Measurements from ENCODE around the gene GOLGA5. TPM values are rescaled to one million over a fixed set of nuclear protein-coding genes. Genes with fewer than 3 reads are reported as not detected.

GOLGA5 gene
- total and polyA plus RNA-seq, 2 of the 8 experiments (the other 6 are each of a cell fraction or from before 2014, with no cell fraction given) = 13.0 to 25.4 TPM

DNA sequence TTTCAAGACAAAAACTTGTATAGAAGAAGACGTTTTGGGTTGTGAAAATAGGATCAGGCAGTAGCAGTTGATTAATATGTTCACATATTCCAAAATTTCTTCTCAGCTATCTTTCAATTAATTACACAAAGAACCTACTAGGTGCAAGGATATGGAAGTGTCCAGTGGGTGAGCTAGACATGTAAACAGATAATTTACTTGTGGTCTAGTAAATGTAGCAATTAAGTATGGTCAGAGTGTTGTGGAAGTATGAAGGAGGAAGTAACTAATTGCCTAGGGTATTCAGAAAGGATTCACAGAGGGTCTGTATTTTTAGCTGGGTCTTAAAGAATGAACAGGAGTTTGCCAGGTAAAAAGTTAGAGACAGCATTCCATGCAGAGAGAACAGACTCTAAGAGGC, 5.9 kb downstream of the GOLGA5 start:
- no peak overlapping the region for H3K56ac ChIP-seq (replicated peaks; ENCODE audit: insufficient read length, low read depth, low read length)
- no peak overlapping the region for H2AFZ ChIP-seq (ENCODE audit: low read length)
- H3K9ac ChIP-seq (replicated peaks in 1 of 4; ENCODE audit: extremely low read depth in 1 of 4, low read depth in 3 of 4, low read length in 3 of 4) = peak overlapping the region in 1 of 4 experiments; percentile 8; a peak in 1 of 7 replicates
- 80% methylated on average over 1 of the region's 1 CpG; no CpG with 5 or more reads in 1 of the 2 experiments for WGBS, 2 experiments (ENCODE audit: extremely low coverage in 1 of 2, insufficient coverage in 1 of 2, insufficient read length in 1 of 2, insufficient replicate concordance in 2 of 2, low coverage in 1 of 2, low lambda C conversion rate in 2 of 2, missing lambda C conversion rate in 1 of 2)
- no peak overlapping the region for H2BK5ac ChIP-seq (ENCODE audit: low read depth, low read length)
- no peak overlapping the region for H3K14ac ChIP-seq (ENCODE audit: insufficient read length)
- no peak overlapping the region for H3K23ac ChIP-seq (ENCODE audit: insufficient read length)
- no peak overlapping the region for H2BK120ac ChIP-seq (replicated peaks; ENCODE audit: low read depth, low read length)
- no peaks in the 10 kb centered on the region for H3K4me1 ChIP-seq (replicated peaks in 1 of 4; ENCODE audit: control insufficient read depth in 3 of 4, insufficient read depth in 4 of 4, low read length in 3 of 4)
- ChIA-PET POLR2A (ENCODE audit: partially characterized antibody) (no interaction called here), CTCF (ENCODE audit: partially characterized antibody) (interaction anchor here (0.8 to 1.7 kb wide), 5 partner anchors 11 to 114 kb away, joined by 3 to 4 read pairs (median 3); no protein-coding TSS in a partner anchor)
- H2AK5ac ChIP-seq (ENCODE audit: low read depth, low read length) = no peak overlapping the region
- no peak overlapping the region for H4K5ac ChIP-seq (ENCODE audit: insufficient read length, low read depth, low read length)
- H4K20me1 ChIP-seq (replicated peaks in 1 of 2; ENCODE audit: control insufficient read depth in 1 of 2, insufficient read depth in 2 of 2, low read length in 2 of 2) = peaks cover 2 to 4% of the 10 kb centered on the region in 2 experiments
- H3K36me3 ChIP-seq (ENCODE audit: control insufficient read depth in 2 of 4, insufficient read depth in 4 of 4, low read length in 3 of 4) = peaks cover 3 to 18% (median 12%) of the 10 kb centered on the region in 4 experiments; a peak in 7 of 8 replicates
- H2BK15ac ChIP-seq (ENCODE audit: low read length) = no peak overlapping the region
- no peaks in the 10 kb centered on the region for H3K9me3 ChIP-seq (ENCODE audit: insufficient read depth in 2 of 2, low read depth in 1 of 2, low read length in 1 of 2)
- FAIRE-seq = no peak
- no peak overlapping the region for H3K4me3 ChIP-seq (ENCODE audit: extremely low read depth in 1 of 4, insufficient read depth in 2 of 4, low read depth in 3 of 4, low read length in 4 of 4)
- H3K4ac ChIP-seq (replicated peaks; ENCODE audit: insufficient read length, low read depth, low read length) = no peak overlapping the region
- no peak overlapping the region for H2BK20ac ChIP-seq (ENCODE audit: low read length)
- H3K79me2 ChIP-seq (ENCODE audit: control insufficient read depth in 1 of 2, insufficient read depth in 2 of 2, low read length in 2 of 2) = peaks cover 0 to 54% of the 10 kb centered on the region in 2 experiments; a peak in 2 of 4 replicates
- H3K23me2 ChIP-seq (ENCODE audit: low read depth, low read length) = no peaks in the 10 kb centered on the region
- no peak overlapping the region for H3K27ac ChIP-seq (ENCODE audit: low read depth, low read length)
- no peak overlapping the region for H3K4me2 ChIP-seq (ENCODE audit: insufficient read depth in 1 of 2, low read depth in 2 of 2, low read length in 2 of 2)
- no peak overlapping the region for H4K91ac ChIP-seq (replicated peaks; ENCODE audit: insufficient read length, low read length)
- no peak overlapping the region for H2BK12ac ChIP-seq (ENCODE audit: low read depth, low read length)
- peaks cover 3% of the 10 kb centered on the region; the same call in 1 of the 2 replicates for H3K79me1 ChIP-seq (ENCODE audit: low read depth, low read length)
- DNase-seq (ENCODE audit: low read depth in 1 of 2, low spot score in 2 of 2) = no peak
- H3K27me3 ChIP-seq (replicated peaks in 1 of 4; ENCODE audit: control insufficient read depth in 3 of 4, extremely low read depth in 1 of 4, insufficient read depth in 3 of 4, low read length in 3 of 4) = no peaks in the 10 kb centered on the region
- no peak overlapping the region for H4K8ac ChIP-seq (ENCODE audit: extremely low read depth, insufficient read depth, low read length)
- no peak overlapping the region for H3K18ac ChIP-seq (ENCODE audit: extremely low read depth, low read length)
- TF ChIP-seq SIX5 (IDR thresholded peaks at IDR 0.05; ENCODE audit: low read depth, low read length) (no peak), BACH1 (IDR thresholded peaks at IDR 0.05; ENCODE audit: low read length) (no peak), TAF1 (IDR thresholded peaks at IDR 0.05; ENCODE audit: low read depth, low read length) (no peak), CBX5 (IDR thresholded peaks at IDR 0.05; ENCODE audit: low read depth, low read length) (no peak), POU5F1 (IDR thresholded peaks at IDR 0.05; ENCODE audit: low read depth, low read length) (no peak), CTBP2 (IDR thresholded peaks at IDR 0.05; ENCODE audit: borderline replicate concordance, insufficient read depth, insufficient read length, low read length) (no peak)
